HL-60/S4 treated with retinoic acid at 250 ng/mL for 4 days and 3 days (cell line): ENCODE measurements around the gene PCDHA13.
"Not testable (repeated sequence)": the region's sequence is repeated elsewhere in the genome, so short reads cannot be mapped to it uniquely, and the experiment has no call there.

Experiments
- in situ Hi-C: fragments of 300-500 bp; cut with MboI; formaldehyde crosslinking; loops from 2 replicates; pipeline ENCODE4 v1.7.0; 2022; ENCODE audit warnings: low sequenced_read_pairs

PCDHA13 gene

GRCh38 chr5:140868721-140869554 is 13.0 kb upstream of the PCDHA13 start, which contains the start of gene PCDHA11:
Gene PCDHA11 (plus strand): TSS chr5:140868957. CDS start chr5:140869104, 147 bp downstream.
- in situ Hi-C loops, result no loop called here

DNA sequence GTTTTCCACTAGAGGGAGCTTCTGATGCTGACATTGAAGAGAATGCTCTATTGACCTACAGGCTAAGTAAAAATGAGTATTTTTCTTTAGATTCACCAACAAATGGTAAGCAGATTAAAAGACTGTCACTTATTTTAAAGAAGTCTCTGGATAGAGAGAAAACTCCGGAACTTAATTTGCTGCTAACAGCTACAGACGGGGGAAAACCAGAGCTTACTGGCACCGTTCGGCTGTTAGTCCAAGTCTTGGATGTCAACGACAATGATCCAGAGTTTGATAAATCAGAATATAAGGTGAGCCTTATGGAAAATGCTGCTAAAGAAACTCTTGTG is 12.4 kb upstream of the PCDHA13 start:
- in situ Hi-C loops, result no loop called here

DNA sequence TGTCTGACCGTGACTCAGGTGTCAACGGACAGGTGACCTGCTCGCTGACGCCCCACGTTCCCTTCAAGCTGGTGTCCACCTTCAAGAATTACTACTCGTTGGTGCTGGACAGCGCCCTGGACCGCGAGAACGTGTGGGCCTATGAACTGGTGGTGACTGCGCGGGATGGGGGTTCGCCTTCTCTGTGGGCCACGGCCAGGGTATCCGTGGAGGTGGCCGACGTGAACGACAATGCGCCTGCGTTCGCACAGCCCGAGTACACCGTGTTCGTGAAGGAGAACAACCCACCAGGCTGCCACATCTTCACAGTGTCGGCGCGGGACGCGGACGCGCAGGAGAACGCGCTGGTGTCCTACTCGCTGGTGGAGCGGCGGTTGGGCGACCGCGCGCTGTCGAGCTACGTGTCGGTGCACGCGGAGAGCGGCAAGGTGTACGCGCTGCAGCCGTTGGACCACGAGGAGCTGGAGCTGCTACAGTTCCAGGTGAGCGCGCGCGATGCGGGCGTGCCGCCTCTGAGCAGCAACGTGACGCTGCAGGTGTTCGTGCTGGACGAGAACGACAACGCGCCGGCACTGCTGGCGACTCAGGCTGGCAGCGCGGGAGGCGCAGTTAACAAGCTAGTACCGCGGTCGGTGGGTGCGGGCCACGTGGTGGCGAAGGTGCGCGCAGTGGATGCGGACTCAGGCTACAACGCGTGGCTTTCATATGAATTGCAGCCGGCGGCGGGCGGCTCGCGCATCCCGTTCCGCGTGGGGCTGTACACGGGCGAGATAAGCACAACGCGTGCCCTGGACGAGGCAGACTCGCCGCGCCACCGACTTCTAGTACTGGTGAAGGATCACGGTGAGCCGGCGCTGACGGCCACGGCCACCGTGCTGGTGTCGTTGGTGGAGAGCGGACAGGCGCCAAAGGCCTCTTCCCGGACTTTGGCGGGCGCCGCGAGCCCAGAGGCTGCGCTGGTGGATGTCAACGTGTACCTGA is 11.4 kb upstream of the PCDHA13 start:
- in situ Hi-C loops, result no loop called here

DNA sequence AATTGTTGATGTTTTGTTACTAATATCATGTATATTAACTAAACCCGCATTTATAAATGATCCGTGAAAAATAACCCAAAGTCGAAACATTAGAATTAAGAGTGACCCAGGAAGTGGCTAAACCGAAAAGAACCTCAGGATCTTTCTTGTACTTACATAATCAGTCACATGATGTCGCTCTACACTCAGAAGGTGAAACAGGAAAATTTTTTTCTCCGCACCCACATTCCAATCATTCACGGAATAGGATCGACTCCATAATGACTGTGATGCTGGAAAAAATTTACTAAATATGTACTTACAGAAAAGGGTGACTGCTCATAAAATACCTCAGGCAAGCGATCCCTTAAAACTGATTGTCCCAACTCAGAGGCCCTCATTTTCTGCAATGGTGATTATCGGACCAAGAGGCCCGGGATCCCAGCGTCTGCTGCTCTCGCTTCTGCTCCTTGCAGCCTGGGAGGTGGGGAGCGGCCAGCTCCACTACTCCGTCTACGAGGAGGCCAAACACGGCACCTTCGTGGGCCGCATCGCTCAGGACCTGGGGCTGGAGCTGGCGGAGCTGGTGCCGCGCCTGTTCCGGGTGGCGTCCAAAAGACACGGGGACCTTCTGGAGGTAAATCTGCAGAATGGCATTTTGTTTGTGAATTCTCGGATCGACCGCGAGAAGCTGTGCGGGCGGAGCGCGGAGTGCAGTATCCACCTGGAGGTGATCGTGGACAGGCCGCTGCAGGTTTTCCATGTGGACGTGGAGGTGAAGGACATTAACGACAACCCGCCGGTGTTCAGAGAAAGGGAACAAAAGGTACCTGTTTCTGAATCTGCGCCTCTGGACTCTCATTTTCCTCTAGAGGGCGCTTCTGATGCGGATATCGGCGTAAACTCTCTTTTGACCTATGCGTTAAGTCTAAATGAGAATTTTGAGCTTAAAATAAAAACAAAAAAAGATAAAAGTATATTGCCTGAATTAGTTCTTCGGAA is 6.5 kb upstream of the PCDHA13 start, which contains the start of gene PCDHA12:
PCDHA12 (plus strand) TSS at position 224 of the 981 bp plus-strand sequence; CDS start at position 389, 165 bp downstream.
- in situ Hi-C loops, result no loop called here

DNA sequence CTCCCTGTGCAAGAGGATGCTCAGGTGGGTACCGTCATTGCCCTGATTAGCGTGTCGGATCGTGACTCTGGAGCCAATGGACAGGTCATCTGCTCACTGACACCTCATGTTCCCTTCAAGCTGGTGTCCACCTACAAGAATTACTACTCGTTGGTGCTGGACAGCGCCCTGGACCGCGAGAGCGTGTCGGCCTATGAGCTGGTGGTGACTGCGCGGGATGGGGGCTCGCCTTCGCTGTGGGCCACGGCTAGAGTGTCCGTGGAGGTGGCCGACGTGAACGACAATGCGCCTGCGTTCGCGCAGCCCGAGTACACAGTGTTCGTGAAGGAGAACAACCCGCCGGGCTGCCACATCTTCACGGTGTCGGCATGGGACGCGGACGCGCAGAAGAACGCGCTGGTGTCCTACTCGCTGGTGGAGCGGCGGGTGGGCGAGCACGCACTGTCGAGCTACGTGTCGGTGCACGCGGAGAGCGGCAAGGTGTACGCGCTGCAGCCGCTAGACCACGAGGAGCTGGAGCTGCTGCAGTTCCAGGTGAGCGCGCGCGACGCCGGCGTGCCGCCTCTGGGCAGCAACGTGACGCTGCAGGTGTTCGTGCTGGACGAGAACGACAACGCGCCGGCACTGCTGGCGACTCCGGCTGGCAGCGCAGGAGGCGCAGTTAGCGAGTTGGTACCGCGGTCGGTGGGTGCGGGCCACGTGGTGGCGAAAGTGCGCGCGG is 5.2 kb upstream of the PCDHA13 start:
- in situ Hi-C loops, result not testable (repeated sequence)

GRCh38 chr5:140877262-140877581 is 4.7 kb upstream of the PCDHA13 start:
- in situ Hi-C loops, result no loop called here

DNA sequence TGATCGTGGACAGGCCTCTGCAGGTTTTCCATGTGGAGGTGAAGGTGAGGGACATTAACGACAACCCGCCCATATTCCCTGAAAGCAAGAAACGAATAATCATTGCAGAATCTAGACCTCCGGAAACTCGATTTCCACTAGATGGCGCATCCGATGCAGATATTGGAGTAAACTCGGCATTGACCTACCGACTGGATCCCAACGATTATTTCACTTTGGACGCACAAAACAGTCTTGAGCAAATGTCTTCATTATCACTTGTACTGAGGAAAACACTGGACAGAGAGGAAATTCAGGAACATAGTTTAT is 621 bp downstream of the PCDHA13 start:
- in situ Hi-C loops, result no loop called here

- in situ Hi-C loops, result no loop called here
Observed at GRCh38 chr5:140883373-140883772, 1.4 kb downstream of the PCDHA13 start.

DNA sequence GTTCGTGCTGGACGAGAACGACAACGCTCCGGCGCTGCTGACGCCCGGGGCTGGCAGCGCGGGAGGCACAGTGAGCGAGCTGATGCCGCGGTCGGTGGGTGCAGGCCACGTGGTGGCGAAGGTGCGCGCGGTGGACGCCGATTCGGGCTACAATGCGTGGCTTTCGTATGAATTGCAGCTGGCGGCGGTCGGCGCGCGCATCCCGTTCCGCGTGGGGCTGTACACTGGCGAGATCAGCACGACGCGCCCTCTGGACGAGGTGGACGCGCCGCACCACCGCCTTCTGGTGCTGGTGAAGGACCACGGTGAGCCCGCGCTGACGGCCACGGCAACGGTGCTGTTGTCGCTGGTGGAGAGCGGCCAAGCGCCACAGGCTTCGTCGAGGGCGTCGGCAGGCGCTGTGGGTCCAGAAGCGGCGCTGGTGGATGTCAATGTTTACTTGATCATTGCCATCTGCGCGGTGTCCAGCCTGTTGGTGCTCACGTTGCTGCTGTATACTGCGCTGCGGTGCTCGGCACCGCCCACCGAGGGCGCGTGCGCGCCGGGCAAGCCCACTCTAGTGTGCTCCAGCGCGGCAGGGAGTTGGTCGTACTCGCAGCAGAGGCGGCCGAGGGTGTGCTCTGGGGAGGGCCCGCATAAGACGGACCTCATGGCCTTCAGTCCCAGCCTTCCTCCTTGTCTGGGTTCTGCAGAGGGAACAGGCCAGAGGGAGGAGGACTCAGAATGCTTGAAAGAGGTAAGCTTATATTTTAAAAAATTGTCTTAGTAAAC is 2.2 kb downstream of the PCDHA13 start:
- in situ Hi-C loops, result no loop called here

DNA sequence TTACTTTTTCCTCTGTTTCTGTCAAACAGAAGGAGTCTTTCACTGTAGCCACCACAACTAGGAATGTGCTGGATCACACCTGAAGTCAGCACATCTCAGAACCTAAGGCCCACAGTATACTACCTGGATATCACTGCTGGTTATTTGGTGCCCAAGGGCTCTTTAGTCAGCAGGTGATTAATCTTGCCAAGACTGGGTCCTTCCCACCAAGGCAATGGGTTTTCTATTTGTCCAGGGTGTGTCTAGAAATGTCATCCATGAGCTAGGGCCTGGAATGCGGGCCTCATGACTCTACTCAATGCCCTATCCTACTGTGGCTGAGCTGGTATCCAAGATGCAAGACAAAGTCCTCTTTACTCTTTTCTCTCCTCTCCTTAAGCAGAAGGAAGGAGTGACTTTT is 34.4 kb downstream of the PCDHA13 start:
- in situ Hi-C loops, result no loop called here

GRCh38 chr5:140923601-140924000 is 41.7 kb downstream of the PCDHA13 start:
- in situ Hi-C loops, result no loop called here

DNA sequence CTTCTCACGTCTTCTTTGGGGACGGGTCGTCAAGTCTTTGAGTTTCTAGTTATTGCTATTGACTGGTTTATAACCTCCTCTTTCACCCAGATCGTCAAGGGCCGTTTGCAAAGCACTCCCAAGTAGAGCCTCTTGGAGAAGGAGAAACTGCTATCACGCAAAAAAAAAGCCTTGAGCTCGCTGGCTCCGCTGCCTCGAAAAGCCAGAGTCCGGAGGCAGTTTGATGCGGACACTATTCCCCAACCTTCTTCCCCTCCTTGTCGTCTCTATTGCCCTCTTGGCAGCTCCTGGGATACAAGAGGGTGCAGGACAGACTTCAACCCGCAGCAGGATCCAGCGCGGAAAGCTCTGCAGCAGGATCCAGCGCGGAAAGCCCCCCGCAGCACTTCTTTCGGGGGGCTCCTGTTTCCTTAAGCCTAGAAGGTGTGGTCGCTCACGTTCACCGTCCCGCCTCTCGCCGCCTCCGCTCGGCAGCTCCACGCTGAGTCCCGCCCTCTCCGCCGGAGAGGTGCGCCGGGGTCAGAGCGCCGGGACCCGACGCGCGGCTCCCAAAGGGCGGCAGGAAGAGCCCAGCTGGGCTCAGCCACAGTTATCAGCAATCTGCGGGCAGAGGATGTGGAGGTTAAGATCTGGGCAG is 44.0 kb downstream of the PCDHA13 start, which contains the start of gene PCDHAC1:
PCDHAC1 (plus strand) TSS at position 494 of the 637 bp plus-strand sequence. CDS start 594 bp downstream, outside the sequence.
- in situ Hi-C loops, result no loop called here

- in situ Hi-C loops, result no loop called here
Observed at GRCh38 chr5:140926443-140927227, 44.7 kb downstream of the PCDHA13 start.

- in situ Hi-C loops, result no loop called here
Observed at GRCh38 chr5:140927228-140927573, 45.3 kb downstream of the PCDHA13 start.
